Transverse colon (tissue), 4 donors: ENCODE data around the gene ZNF891. TPM values are rescaled to one million over a fixed set of nuclear protein-coding genes. Genes with fewer than 3 reads are reported as not detected.
A peak's percentile ranks its signal among the peaks of the same experiment; 100 is the strongest.

Experiments used
- DNase-seq: peaks from one replicate; pipeline ENCODE4 v3.0.0-alpha.2; 2019
- H3K27ac ChIP-seq, 4 donors: fragments of 200-600 bp; sonication (generic); 2 replicates each; pipeline ENCODE4 v1.5.1; 2016 to 2018; ENCODE audit warnings: inconsistent platforms in 4 of 4
- H3K27me3 ChIP-seq: fragments of 200-600 bp; sonication (generic); 2 replicates; pipeline ENCODE4 v1.5.1; 2017; ENCODE audit warnings: inconsistent platforms
- H3K36me3 ChIP-seq, 4 donors: fragments of 200-600 bp; sonication (generic); 2 replicates each; pipeline ENCODE4 v1.5.1; 2017 to 2019; ENCODE audit warnings: inconsistent platforms in 4 of 4
- H3K4me1 ChIP-seq, 4 donors: fragments of 200-600 bp; sonication (generic); 2 replicates each; pipeline ENCODE4 v1.5.1; 2017 to 2020; ENCODE audit warnings: inconsistent platforms in 4 of 4
- H3K4me3 ChIP-seq, 4 donors: fragments of 200-600 bp; sonication (generic); 1 replicate in 1 of 4; 2 replicates in 3 of 4; pipeline versions ENCODE4 v1.5.1 to v1.6.1; 2017 to 2019; ENCODE audit warnings: inconsistent platforms in 4 of 4
- H3K9me3 ChIP-seq, 2 donors: fragments of 200-600 bp; sonication (generic); 2 replicates each; pipeline ENCODE4 v1.5.1; 2017 to 2019; ENCODE audit warnings: inconsistent platforms in 2 of 2
- CTCF ChIP-seq, 5 experiments: fragments of 200-600 bp in 3 of 5; fragments of 450-650 bp in 2 of 5; sonication (generic) in 3 of 5; IDR thresholded peaks; 1 replicate in 2 of 5; 2 replicates in 3 of 5; pipeline ENCODE4 v1.5.1; 2016 to 2017; ENCODE audit warnings: antibody characterized with exemption in 5 of 5, inconsistent platforms in 3 of 5, mild to moderate bottlenecking in 2 of 5, moderate library complexity in 1 of 5
- EP300 ChIP-seq: sonication (generic); formaldehyde crosslinking; IDR thresholded peaks from one replicate; pipeline ENCODE4 v1.6.1; 2017; ENCODE audit warnings: antibody characterized with exemption, low read depth
- POLR2A ChIP-seq: fragments of 450-650 bp; IDR thresholded peaks from one replicate; pipeline ENCODE4 v1.6.1; 2016; ENCODE audit warnings: antibody characterized with exemption, mild to moderate bottlenecking, moderate library complexity
- POLR2AphosphoS5 ChIP-seq, 3 donors: sonication (generic); formaldehyde crosslinking; IDR thresholded peaks; one replicate each; pipeline ENCODE4 v1.6.1; 2016; ENCODE audit warnings: antibody characterized with exemption in 3 of 3
- WGBS, 2 donors: methylation state at CpG; one replicate each; pipeline ENCODE4 v1.1.5; 2018; ENCODE audit warnings: low coverage in 1 of 2; 5-methylcytosine and 5-hydroxymethylcytosine counted together
- in situ Hi-C, 4 donors: fragments of 200-750 bp; cut with MboI; loops; one replicate each; pipeline versions ENCODE4 v1.15.0 to v1.15.1; 2017; ENCODE audit warnings: low sequenced_read_pairs in 3 of 4, low pct_ligation_motif_present in 1 of 4, low pct_unique_long_range_greater_than_20kb in 1 of 4
- intact Hi-C: fragments of 100-400 bp; cut with DNase I; formaldehyde crosslinking; loops from one replicate; pipeline ENCODE4 v1.15.1; 2023; ENCODE audit warnings: low total_unique reads
- total RNA-seq, 4 donors: library from RNA; depleted of rRNA; stranded (reverse); fragments of >200 nt; gene quantifications; one replicate each; pipeline ENCODE4 v1.1.0, GENCODE V29; 2016

ZNF891 gene
- 1 to 10 TPM; 1.4 to 3.8 (median 1.9) TPM for total RNA-seq

DNA sequence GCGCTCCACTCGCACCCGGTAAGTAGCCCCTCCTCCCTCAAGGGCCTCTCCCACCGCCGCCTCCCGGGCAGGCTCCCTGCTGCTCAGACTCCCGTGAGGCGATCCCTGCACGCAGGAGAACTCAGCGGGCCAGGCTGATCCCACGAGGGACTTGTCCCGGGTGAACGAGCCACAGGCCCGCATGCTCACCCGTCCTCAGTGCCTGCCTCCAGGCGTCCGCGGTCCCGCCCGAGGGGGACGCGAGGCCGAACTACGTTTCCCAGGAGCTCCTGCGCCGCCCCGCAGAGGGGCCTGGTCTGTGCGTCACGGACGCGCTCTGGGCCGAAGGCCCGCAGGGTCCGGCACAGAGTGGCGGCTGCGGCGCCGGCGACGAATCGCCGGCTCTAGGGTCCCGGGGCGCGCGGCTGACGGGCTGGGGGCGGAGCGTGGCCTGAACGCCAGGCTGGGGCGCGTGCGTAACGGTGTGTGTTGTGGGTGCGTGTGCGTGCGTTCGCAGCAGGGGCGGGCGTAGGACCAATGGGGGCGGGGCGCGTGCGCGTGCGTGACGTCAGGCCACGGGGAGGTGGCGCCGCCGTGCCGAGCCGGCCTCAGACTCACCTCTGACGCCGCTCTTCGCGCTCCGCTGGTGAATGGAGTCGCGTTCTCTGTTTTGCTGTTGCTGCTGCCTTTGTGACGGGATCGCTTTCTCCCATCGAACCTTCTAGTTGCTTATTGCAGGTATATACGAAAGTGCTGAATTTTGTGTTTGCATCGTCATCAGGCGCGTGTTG, at the start of gene ZNF891, which contains the start of gene ZNF10:
Gene ZNF891 (minus strand): TSS at position 237 of the 770 bp plus-strand sequence. CDS start 8,356 bp downstream, outside the sequence.
Gene ZNF10 (plus strand): TSS at position 590 of the 770 bp plus-strand sequence. CDS start 13,866 bp downstream, outside the sequence.
- Histone ChIP-seq H3K9me3 (peaks cover 57 to 69% of the 10 kb centered on the region in 2 donors), H3K27ac (peak within 1 kb of the TSS; percentile 93 to 95 (median 94)), H3K27me3 (no peaks in the 10 kb centered on the region), H3K4me1 (peaks cover 0 to 12% (median 4%) of the 10 kb centered on the region in 4 donors), H3K4me3 (peak within 1 kb of the TSS; percentile 55 to 94 (median 68)), H3K36me3 (peaks cover 0 to 49% (median 15%) of the 10 kb centered on the region in 4 donors)
- in situ Hi-C loops, result no loop called here
- DNase-seq, result peak; percentile 97
- TF ChIP-seq POLR2AphosphoS5 (IDR thresholded peaks at IDR 0.05) (peak; percentile 96 to 98 (median 97)), EP300 (peak; percentile 83), POLR2A (peak; percentile 88), CTCF (IDR thresholded peaks at IDR 0.05) (no peak)
- intact Hi-C loops, result loop anchor here (5.0 kb wide), 1 partner anchor 48 kb away; the partner anchor contains the start of gene ZNF140
- WGBS, 2 donors, result 0% methylated on average over 27 of the region's 87 CpGs; no CpG with 5 or more reads in 1 of the 2 donors

DNA sequence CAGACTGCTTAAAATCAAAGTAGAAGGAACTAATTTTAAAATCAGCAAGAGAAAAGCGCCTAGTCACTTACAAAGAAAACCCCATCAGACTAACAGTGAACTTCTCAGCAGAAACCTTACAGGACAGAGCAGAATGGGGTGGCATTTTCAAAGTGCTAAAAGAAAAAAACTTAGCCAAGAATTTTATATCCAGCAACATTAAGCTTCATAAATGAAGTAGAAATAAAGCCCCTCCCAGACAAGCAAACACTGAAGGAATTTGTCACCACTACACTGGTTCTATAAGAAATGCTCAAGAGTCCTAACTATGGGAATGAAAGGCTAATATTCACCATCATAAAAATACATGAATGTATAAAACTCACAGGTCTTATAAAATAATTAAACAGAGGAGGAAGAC, 44.8 kb upstream of the ZNF891 start:
- no peaks in the 10 kb centered on the region for H3K36me3 ChIP-seq
- no peaks in the 10 kb centered on the region for H3K27me3 ChIP-seq
- H3K4me3 ChIP-seq, result no peak overlapping the region
- peaks cover 34 to 52% of the 10 kb centered on the region in 2 donors for H3K9me3 ChIP-seq
- no peaks in the 10 kb centered on the region for H3K4me1 ChIP-seq
- TF ChIP-seq POLR2A (no peak), CTCF (IDR thresholded peaks at IDR 0.05) (no peak), POLR2AphosphoS5 (IDR thresholded peaks at IDR 0.05) (no peak), EP300 (no peak)
- WGBS, 2 donors, result 60 to 82% methylated on average over 1 of the region's 1 CpG
- DNase-seq, result no peak
- intact Hi-C loops (no loop called here), in situ Hi-C loops (no loop called here)
- no peak overlapping the region for H3K27ac ChIP-seq

- WGBS, 2 donors, result 100% methylated on average over 1 of the region's 1 CpG; no CpG with 5 or more reads in 1 of the 2 donors
- in situ Hi-C loops, result no loop called here
Measured at GRCh38 chr12:133172491-133172890, 42.4 kb upstream of the ZNF891 start.

More at GRCh38 chr12:133172491-133172890, 42.4 kb upstream of the ZNF891 start:
- no peaks in the 10 kb centered on the region for H3K27me3 ChIP-seq
- peaks cover 36 to 47% of the 10 kb centered on the region in 2 donors for H3K9me3 ChIP-seq
- no peaks in the 10 kb centered on the region for H3K36me3 ChIP-seq
- DNase-seq, result no peak
- intact Hi-C loops, result no loop called here
- TF ChIP-seq CTCF (IDR thresholded peaks at IDR 0.05) (no peak), EP300 (no peak)
- no peak overlapping the region for H3K27ac ChIP-seq
- H3K4me3 ChIP-seq, result no peak overlapping the region
- no peaks in the 10 kb centered on the region for H3K4me1 ChIP-seq
